HCT116 (cell line): ENCODE results near the gene R3HDM4. TPM values are rescaled to one million over a fixed set of nuclear protein-coding genes. Genes with fewer than 3 reads are reported as not detected.

Source experiments
- ATAC-seq: fragments of 200-7000 bp; cut with Tn5 transposase; 2 replicates; pipeline ENCODE4 v1.9.1; 2020; ENCODE audit warnings: mild to moderate bottlenecking, moderate library complexity
- BruUV-seq: library from RNA; stranded (reverse); fragments of 400-500 nt; replicated peaks from 2 replicates; lab custom pipeline; 2021; lab: Mats Ljungman, UMichigan
- CTCF ChIA-PET: fragments of 300-600 bp; sonication (Branson Sonifier 250); formaldehyde crosslinking; loops from one replicate; lab custom pipeline; 2021; ENCODE audit warnings: antibody characterized with exemption; lab: Charles Lee
- POLR2A ChIA-PET: fragments of 300-600, 350-600 bp; sonication (Branson Sonifier 250); formaldehyde crosslinking; loops from one replicate; lab custom pipeline; 2021; ENCODE audit warnings: antibody characterized with exemption; lab: Charles Lee
- RAD21 ChIA-PET, 2 experiments: fragments of 300-600 bp; sonication (Branson Sonifier 250); formaldehyde crosslinking; loops; one replicate each; lab custom pipeline; 2023; ENCODE audit warnings: low total read pairs in 2 of 2; ENCODE audit not compliant: uncharacterized antibody in 2 of 2, unreplicated experiment in 2 of 2, low non-redundant PET in 1 of 2; lab: Charles Lee
- DNase-seq: peaks from one replicate; pipeline ENCODE4 v3.0.0-alpha.2; 2010; ENCODE audit warnings: low read depth, low spot score
- H2AFZ ChIP-seq: fragments of 200-600 bp; shearing (Covaris generic), sonication (generic); 2 replicates; pipeline ENCODE4 v1.6.1; 2017; ENCODE audit warnings: low read depth, mixed run types, mixed read lengths, antibody characterized with exemption, low read length; ENCODE audit not compliant: poor library complexity, severe bottlenecking
- H3K27ac ChIP-seq: 2 replicates; pipeline ENCODE4 v1.5.1; 2012; ENCODE audit warnings: low read depth, low read length
- H3K27me3 ChIP-seq: fragments of 200-600 bp; sonication (generic); 2 replicates; pipeline ENCODE4 v1.6.1; 2016; ENCODE audit warnings: mixed run types, low read length, mixed read lengths; ENCODE audit not compliant: insufficient read depth
- H3K36me3 ChIP-seq, 2 experiments: fragments of 200-500 bp in 1 of 2; fragments of 200-600 bp in 1 of 2; sonication (Bioruptor generic) in 1 of 2; sonication (generic) in 1 of 2; 2 replicates each; pipeline versions ENCODE4 v1.5.1 to v1.6.1; 2014 to 2016; ENCODE audit warnings: low read length in 2 of 2, inconsistent platforms in 1 of 2, mixed read lengths in 1 of 2, mixed run types in 1 of 2; ENCODE audit not compliant: insufficient read depth in 2 of 2, control insufficient read depth in 1 of 2
- H3K4me1 ChIP-seq, 2 experiments: fragments of 200-600 bp in 1 of 2; sonication (generic) in 1 of 2; 2 replicates each; pipeline versions ENCODE4 v1.5.1 to v1.6.1; 2012 to 2017; ENCODE audit warnings: low read length in 2 of 2, inconsistent platforms in 1 of 2, mild to moderate bottlenecking in 1 of 2, mixed read lengths in 1 of 2, mixed run types in 1 of 2, moderate library complexity in 1 of 2; ENCODE audit not compliant: insufficient read depth in 2 of 2, control insufficient read depth in 1 of 2
- H3K4me2 ChIP-seq: fragments of 200-600 bp; sonication (generic); 2 replicates; pipeline ENCODE4 v1.6.1; 2017; ENCODE audit warnings: mixed run types, low read length, mixed read lengths
- H3K4me3 ChIP-seq, 2 experiments: fragments of 200-600 bp in 1 of 2; sonication (generic) in 1 of 2; replicated peaks in 1 of 2; 2 replicates each; pipeline ENCODE4 v1.5.1; 2011 to 2016; ENCODE audit warnings: low read length in 2 of 2, control low read depth in 1 of 2, low read depth in 1 of 2, mild to moderate bottlenecking in 1 of 2, mixed read lengths in 1 of 2, mixed run types in 1 of 2
- H3K79me2 ChIP-seq: fragments of 200-600 bp; sonication (generic); 2 replicates; pipeline ENCODE4 v1.6.1; 2017; ENCODE audit warnings: mild to moderate bottlenecking, mixed run types, low read length, moderate library complexity, mixed read lengths; ENCODE audit not compliant: insufficient read depth
- H3K9ac ChIP-seq: fragments of 200-600 bp; sonication (generic); 2 replicates; pipeline ENCODE4 v1.6.1; 2016; ENCODE audit warnings: low read length, mixed read lengths
- H3K9me2 ChIP-seq: fragments of 200-600 bp; sonication (generic), shearing (Covaris generic); 2 replicates; pipeline ENCODE4 v1.6.1; 2017; ENCODE audit warnings: mixed run types, mild to moderate bottlenecking, moderate library complexity; ENCODE audit not compliant: insufficient read depth
- H3K9me3 ChIP-seq, 2 experiments: fragments of 200-500 bp in 1 of 2; fragments of 200-600 bp in 1 of 2; sonication (Bioruptor generic) in 1 of 2; sonication (generic) in 1 of 2; 2 replicates each; pipeline ENCODE4 v1.6.1; 2014 to 2017; ENCODE audit warnings: low read length in 2 of 2, mixed read lengths in 2 of 2, inconsistent platforms in 1 of 2, low read depth in 1 of 2, mild to moderate bottlenecking in 1 of 2, mixed run types in 1 of 2, moderate library complexity in 1 of 2; ENCODE audit not compliant: control insufficient read depth in 1 of 2, insufficient read depth in 1 of 2
- H4K20me1 ChIP-seq: fragments of 200-600 bp; sonication (generic), shearing (Covaris generic); 2 replicates; pipeline ENCODE4 v1.6.1; 2017; ENCODE audit warnings: mixed run types, mild to moderate bottlenecking, moderate library complexity; ENCODE audit not compliant: insufficient read depth
- CBX3 ChIP-seq: IDR thresholded peaks from 2 replicates; pipeline ENCODE4 v1.6.1; 2012; ENCODE audit warnings: low read depth
- CEBPB ChIP-seq: IDR thresholded peaks from 2 replicates; pipeline ENCODE4 v1.6.1; 2012; ENCODE audit warnings: low read depth
- CTCF ChIP-seq, 3 experiments: fragments of 200-600 bp in 1 of 3; sonication (generic) in 1 of 3; IDR thresholded peaks in 2 of 3; conservative IDR thresholded peaks in 1 of 3; 2 replicates each; pipeline ENCODE4 v1.5.1; 2012 to 2017; ENCODE audit warnings: low read depth in 2 of 3, low read length in 2 of 3, antibody characterized with exemption in 1 of 3, borderline replicate concordance in 1 of 3, control low read depth in 1 of 3, mild to moderate bottlenecking in 1 of 3, mixed read lengths in 1 of 3, mixed run types in 1 of 3, moderate library complexity in 1 of 3; ENCODE audit not compliant: insufficient read depth in 1 of 3
- EGR1 ChIP-seq: IDR thresholded peaks from 2 replicates; pipeline ENCODE4 v1.6.1; 2012; ENCODE audit warnings: low read depth
- EZH2 ChIP-seq: fragments of 200-600 bp; sonication (generic); IDR thresholded peaks from 2 replicates; pipeline ENCODE4 v1.6.1; 2017; ENCODE audit warnings: antibody characterized with exemption, mixed run types
- EZH2phosphoT487 ChIP-seq: fragments of 200-600 bp; IDR thresholded peaks from 2 replicates; pipeline ENCODE4 v1.6.1; 2018; ENCODE audit warnings: antibody characterized with exemption, borderline replicate concordance
- JUND ChIP-seq: IDR thresholded peaks from 2 replicates; pipeline ENCODE4 v1.6.1; 2012
- POLR2A ChIP-seq: IDR thresholded peaks from 2 replicates; pipeline ENCODE4 v1.7.0; 2011; ENCODE audit warnings: borderline replicate concordance; ENCODE audit not compliant: insufficient read depth, insufficient read length; ENCODE audit errors: extremely low read depth
- POLR2AphosphoS5 ChIP-seq: IDR thresholded peaks from 2 replicates; pipeline ENCODE4 v1.6.1; 2011; ENCODE audit warnings: mild to moderate bottlenecking, low read depth, low read length, moderate library complexity
- RAD21 ChIP-seq: IDR thresholded peaks from 2 replicates; pipeline ENCODE4 v1.6.1; 2012; ENCODE audit warnings: low read depth, mild to moderate bottlenecking
- REST ChIP-seq: IDR thresholded peaks from 2 replicates; pipeline ENCODE4 v1.6.1; 2012; ENCODE audit warnings: low read depth
- SIN3A ChIP-seq: IDR thresholded peaks from 2 replicates; pipeline ENCODE4 v1.6.1; 2012; ENCODE audit warnings: low read depth
- SP1 ChIP-seq: IDR thresholded peaks from 2 replicates; pipeline ENCODE4 v1.6.1; 2012; ENCODE audit warnings: low read depth
- TCF7L2 ChIP-seq: IDR thresholded peaks from 2 replicates; pipeline ENCODE4 v1.7.0; 2011; ENCODE audit warnings: borderline replicate concordance, inconsistent platforms; ENCODE audit not compliant: insufficient read depth, insufficient read length; ENCODE audit errors: extremely low read depth
- YY1 ChIP-seq: IDR thresholded peaks from 2 replicates; pipeline ENCODE4 v1.6.1; 2011; ENCODE audit warnings: low read length, low read depth, moderate library complexity, mild to moderate bottlenecking; ENCODE audit not compliant: insufficient replicate concordance; ENCODE audit errors: extremely low read depth
- ZFX ChIP-seq: fragments of 450-650 bp; IDR thresholded peaks from 2 replicates; pipeline ENCODE4 v1.6.1; 2017
- intact Hi-C: fragments of 100-400 bp; cut with micrococcal nuclease; formaldehyde crosslinking; loops from 2 replicates; pipeline ENCODE4 v1.10.0; 2022
- total RNA-seq: library from RNA; stranded (reverse); gene quantifications from one replicate; pipeline ENCODE4 v1.2.1, GENCODE V29; 2021; ENCODE audit not compliant: unreplicated experiment
- TF ChIP-seq, protein P1 (sequence below): IDR thresholded peaks from 2 replicates; pipeline ENCODE4 v1.6.1; 2012

Gene R3HDM4
- total RNA-seq, 1 experiment from 2014 or later = 92.3 TPM

DNA sequence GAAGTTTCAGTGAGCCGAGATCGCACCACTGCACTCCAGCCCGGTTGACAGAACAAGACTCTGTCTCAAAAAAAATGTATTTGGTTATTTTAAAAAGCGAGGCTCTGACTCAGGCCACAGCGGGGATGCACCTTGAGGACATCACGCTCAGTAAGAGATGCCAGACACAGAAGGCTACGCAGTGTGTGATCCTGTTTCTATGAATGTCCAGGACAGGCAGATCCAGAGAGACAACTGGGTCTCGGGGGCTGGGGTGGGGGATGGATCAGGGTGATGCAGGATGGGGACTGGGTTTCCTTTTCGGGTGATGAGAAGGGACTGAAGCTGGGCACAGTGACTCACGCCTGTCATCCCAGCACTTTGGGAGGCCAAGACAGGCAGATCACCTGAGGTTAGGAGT, 25.4 kb downstream of the R3HDM4 start:
- Histone ChIP-seq H3K9me2 (no peaks in the 10 kb centered on the region), H3K4me2 (no peak overlapping the region), H3K9ac (no peak overlapping the region), H3K27ac (no peak overlapping the region), H3K27me3 (no peaks in the 10 kb centered on the region), H4K20me1 (no peaks in the 10 kb centered on the region), H3K4me3 (no peak overlapping the region), H3K9me3 (no peaks in the 10 kb centered on the region), H2AFZ (no peak overlapping the region), H3K79me2 (peaks cover 12% of the 10 kb centered on the region; the same call in 1 of the 2 replicates), H3K4me1 (peaks cover 20 to 26% of the 10 kb centered on the region in 2 experiments), H3K36me3 (peaks cover 9 to 21% of the 10 kb centered on the region in 2 experiments; a peak in 3 of 4 replicates)
- ATAC-seq (no peak), DNase-seq (no peak)
- no peak for TF ChIP-seq CBX3
- TF ChIP-seq POLR2A = no peak
- TF ChIP-seq EGR1 = no peak
- TF ChIP-seq JUND = no peak
- TF ChIP-seq EZH2 = no peak
- no peak for TF ChIP-seq RAD21
- TF ChIP-seq CEBPB = no peak
- TF ChIP-seq POLR2AphosphoS5 = no peak
- no peak for TF ChIP-seq CTCF (IDR thresholded peaks at IDR 0.05 in 2 of 3, conservative IDR thresholded peaks at IDR 0.05 in 1 of 3; ENCODE audit: borderline replicate concordance in 1 of 3, insufficient read depth in 1 of 3, low read depth in 2 of 3, low read length in 2 of 3)
- no peak for TF ChIP-seq YY1
- ChIA-PET POLR2A (no interaction called here), RAD21 (no interaction called here), CTCF (no interaction called here)
- intact Hi-C loops = no loop called here
- no TSS peak for BruUV-seq

- peaks cover 20 to 25% of the 10 kb centered on the region in 2 experiments for H3K4me1 ChIP-seq
- H3K27me3 ChIP-seq = no peaks in the 10 kb centered on the region
- peaks cover 8% of the 10 kb centered on the region; the same call in 1 of the 2 replicates for H3K79me2 ChIP-seq
- no peak overlapping the region for H3K4me2 ChIP-seq
- ChIA-PET POLR2A (no interaction called here), RAD21 (no interaction called here), CTCF (no interaction called here)
- ATAC-seq (no peak), DNase-seq (no peak)
- no TSS peak for BruUV-seq
- H3K36me3 ChIP-seq = peaks cover 9 to 26% of the 10 kb centered on the region in 2 experiments; a peak in 3 of 4 replicates
- no peak overlapping the region for H3K9ac ChIP-seq
- H3K27ac ChIP-seq = no peak overlapping the region
- no peaks in the 10 kb centered on the region for H3K9me3 ChIP-seq
- no peaks in the 10 kb centered on the region for H3K9me2 ChIP-seq
- H4K20me1 ChIP-seq = no peaks in the 10 kb centered on the region
- intact Hi-C loops = no loop called here
- no peak overlapping the region for H3K4me3 ChIP-seq
- no peak overlapping the region for H2AFZ ChIP-seq
- no peak for TF ChIP-seq CBX3
- TF ChIP-seq ZFX = no peak
- no peak for TF ChIP-seq POLR2AphosphoS5
- no peak for TF ChIP-seq YY1
- no peak for TF ChIP-seq SIN3A
- no peak for TF ChIP-seq CEBPB
- no peak for TF ChIP-seq TCF7L2
- TF ChIP-seq SP1 = no peak
- TF ChIP-seq EGR1 = no peak
- TF ChIP-seq, protein P1, sequence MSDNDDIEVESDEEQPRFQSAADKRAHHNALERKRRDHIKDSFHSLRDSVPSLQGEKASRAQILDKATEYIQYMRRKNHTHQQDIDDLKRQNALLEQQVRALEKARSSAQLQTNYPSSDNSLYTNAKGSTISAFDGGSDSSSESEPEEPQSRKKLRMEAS = no peak
- no peak for TF ChIP-seq RAD21
- TF ChIP-seq REST = no peak
- TF ChIP-seq EZH2phosphoT487 = no peak
Observed at GRCh38 chr19:887072-887471, 25.9 kb downstream of the R3HDM4 start.
